MCF 10A (cell line): Measurements from ENCODE around the gene PLEKHA6. TPM values are rescaled to one million over a fixed set of nuclear protein-coding genes. Genes with fewer than 3 reads are reported as not detected.

ENCODE experiments used
- BruUV-seq: library from RNA; stranded (reverse); fragments of 400-500 nt; replicated peaks from 2 replicates; lab custom pipeline; 2021; lab: Mats Ljungman, UMichigan
- CTCF ChIA-PET: fragments of 300-600 bp; sonication (Branson Sonifier 250); formaldehyde crosslinking; extraction: SDS; loops from one replicate; lab custom pipeline; 2021; ENCODE audit warnings: antibody characterized with exemption, inconsistent platforms; lab: Yijun Ruan, JAX
- POLR2A ChIA-PET: fragments of 300-600, 350-650 bp; sonication (Branson Sonifier 250); formaldehyde crosslinking; extraction: SDS; loops from one replicate; lab custom pipeline; 2020; ENCODE audit warnings: antibody characterized with exemption, inconsistent platforms; lab: Yijun Ruan, JAX
- DNase-seq: peaks from one replicate; pipeline ENCODE4 v3.0.0-alpha.2; 2018; ENCODE audit not compliant: unreplicated experiment
- H3K27ac Mint-ChIP-seq: one replicate; pipeline ENCODE4 v1.8.0; 2022; ENCODE audit warnings: mild to moderate bottlenecking, low read depth, mixed read lengths; ENCODE audit not compliant: unreplicated experiment
- H3K27me3 Mint-ChIP-seq: one replicate; pipeline ENCODE4 v1.8.0; 2022; ENCODE audit warnings: mixed read lengths; ENCODE audit not compliant: insufficient read depth, unreplicated experiment
- H3K36me3 Mint-ChIP-seq: one replicate; pipeline ENCODE4 v1.8.0; 2022; ENCODE audit warnings: mild to moderate bottlenecking, moderate library complexity, mixed read lengths; ENCODE audit not compliant: insufficient read depth, unreplicated experiment
- H3K4me1 Mint-ChIP-seq: one replicate; pipeline ENCODE4 v1.8.0; 2022; ENCODE audit warnings: mixed read lengths; ENCODE audit not compliant: insufficient read depth, unreplicated experiment
- H3K4me3 Mint-ChIP-seq: one replicate; pipeline ENCODE4 v1.8.0; 2022; ENCODE audit warnings: mild to moderate bottlenecking, moderate library complexity, mixed read lengths; ENCODE audit not compliant: unreplicated experiment
- H3K9me3 Mint-ChIP-seq: one replicate; pipeline ENCODE4 v1.8.0; 2022; ENCODE audit warnings: mixed read lengths; ENCODE audit not compliant: unreplicated experiment
- intact Hi-C: fragments of 100-400 bp; cut with micrococcal nuclease; formaldehyde crosslinking; loops from 2 replicates; pipeline ENCODE4 v1.14.1; 2022
- total RNA-seq: library from RNA; stranded (reverse); gene quantifications from 2 replicates; pipeline ENCODE4 v1.2.3, GENCODE V29; 2022
- TF ChIP-seq, protein P1 (sequence below): fragments of 200-600 bp; IDR thresholded peaks from one replicate; pipeline ENCODE4 v1.8.0; 2022; ENCODE audit warnings: antibody characterized with exemption, mild to moderate bottlenecking; ENCODE audit not compliant: unreplicated experiment

Gene PLEKHA6
- total RNA-seq, 1 experiment from 2014 or later: 75.9 TPM

DNA sequence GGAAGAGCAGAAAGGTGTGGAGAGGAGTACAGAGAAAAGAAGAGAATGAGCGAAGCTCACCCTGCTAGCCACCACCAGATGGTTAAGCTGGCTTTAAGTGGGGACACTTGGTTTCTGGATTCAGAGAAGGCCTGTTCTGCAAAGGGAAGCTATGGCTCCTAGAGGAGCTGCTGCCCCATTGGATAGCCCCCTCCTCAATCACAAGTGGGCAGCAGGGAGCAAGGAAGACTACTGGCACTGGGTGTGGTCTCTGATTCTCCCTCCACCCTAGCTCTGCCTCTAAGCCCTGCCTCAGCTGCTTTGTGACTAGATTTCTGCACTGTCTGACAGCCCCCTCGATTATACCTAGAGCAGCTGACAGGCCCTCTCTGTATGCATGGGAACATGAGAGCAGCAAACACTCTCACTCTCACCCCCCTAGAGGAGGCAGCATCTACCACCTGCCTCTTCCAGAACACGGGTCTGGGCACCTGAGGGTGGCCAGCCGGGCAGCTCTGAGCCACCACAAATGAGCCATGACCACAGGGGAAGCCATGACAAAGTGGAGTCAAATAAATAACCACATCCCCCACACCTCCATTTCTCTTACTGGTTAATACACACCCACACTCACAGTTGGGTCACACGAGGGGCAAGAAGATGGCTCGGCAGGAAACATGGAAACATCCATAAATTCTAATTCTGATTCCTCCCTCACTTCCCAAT is 13.6 kb downstream of the PLEKHA6 start:
- ChIA-PET CTCF (interaction anchor here (0.6 to 7.1 kb wide), 6 partner anchors 9 to 187 kb away, joined by 3 to 76 read pairs (median 4); no protein-coding TSS in a partner anchor), POLR2A (interaction anchor here (0.7 to 0.9 kb wide), 2 partner anchors 9 to 77 kb away, joined by 4 read pairs; no protein-coding TSS in a partner anchor)
- TF ChIP-seq, protein P1, sequence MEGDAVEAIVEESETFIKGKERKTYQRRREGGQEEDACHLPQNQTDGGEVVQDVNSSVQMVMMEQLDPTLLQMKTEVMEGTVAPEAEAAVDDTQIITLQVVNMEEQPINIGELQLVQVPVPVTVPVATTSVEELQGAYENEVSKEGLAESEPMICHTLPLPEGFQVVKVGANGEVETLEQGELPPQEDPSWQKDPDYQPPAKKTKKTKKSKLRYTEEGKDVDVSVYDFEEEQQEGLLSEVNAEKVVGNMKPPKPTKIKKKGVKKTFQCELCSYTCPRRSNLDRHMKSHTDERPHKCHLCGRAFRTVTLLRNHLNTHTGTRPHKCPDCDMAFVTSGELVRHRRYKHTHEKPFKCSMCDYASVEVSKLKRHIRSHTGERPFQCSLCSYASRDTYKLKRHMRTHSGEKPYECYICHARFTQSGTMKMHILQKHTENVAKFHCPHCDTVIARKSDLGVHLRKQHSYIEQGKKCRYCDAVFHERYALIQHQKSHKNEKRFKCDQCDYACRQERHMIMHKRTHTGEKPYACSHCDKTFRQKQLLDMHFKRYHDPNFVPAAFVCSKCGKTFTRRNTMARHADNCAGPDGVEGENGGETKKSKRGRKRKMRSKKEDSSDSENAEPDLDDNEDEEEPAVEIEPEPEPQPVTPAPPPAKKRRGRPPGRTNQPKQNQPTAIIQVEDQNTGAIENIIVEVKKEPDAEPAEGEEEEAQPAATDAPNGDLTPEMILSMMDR: no peak
- no peak overlapping the region for H3K27ac Mint-ChIP-seq
- H3K27me3 Mint-ChIP-seq: no peaks in the 10 kb centered on the region
- BruUV-seq: no TSS peak
- H3K4me3 Mint-ChIP-seq: no peak overlapping the region
- DNase-seq: no peak
- H3K4me1 Mint-ChIP-seq: peaks cover 12% of the 10 kb centered on the region
- H3K36me3 Mint-ChIP-seq: no peaks in the 10 kb centered on the region
- no peaks in the 10 kb centered on the region for H3K9me3 Mint-ChIP-seq
- intact Hi-C loops: no loop called here

DNA sequence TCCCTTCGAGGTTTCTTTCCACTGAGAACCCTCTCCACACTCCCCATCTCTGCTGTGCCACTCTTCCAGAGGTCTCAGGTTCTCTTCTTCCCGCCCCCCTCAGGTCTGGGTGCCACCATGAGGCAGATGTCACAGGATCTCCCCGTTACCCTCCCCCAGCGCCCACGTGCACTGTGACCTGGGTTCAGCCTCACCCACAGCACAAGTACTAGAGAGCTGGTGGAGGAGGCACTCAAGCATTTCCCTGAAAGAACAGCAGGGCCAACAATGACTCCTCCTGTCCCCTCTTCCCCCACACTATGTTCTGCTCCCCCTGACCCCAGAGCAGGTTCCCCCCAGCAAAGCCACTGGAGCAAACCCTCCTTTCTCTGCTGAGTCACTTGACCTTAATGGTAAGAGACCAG is 14.3 kb downstream of the PLEKHA6 start:
- no peak for DNase-seq
- Mint-ChIP-seq H3K9me3 (no peaks in the 10 kb centered on the region), H3K27ac (no peak overlapping the region), H3K4me1 (peaks cover 12% of the 10 kb centered on the region), H3K36me3 (no peaks in the 10 kb centered on the region), H3K27me3 (no peaks in the 10 kb centered on the region), H3K4me3 (no peak overlapping the region)
- ChIA-PET POLR2A (interaction anchor here (0.7 to 5.3 kb wide), 4 partner anchors 9 to 77 kb away, joined by 4 to 31 read pairs (median 4); no protein-coding TSS in a partner anchor), CTCF (interaction anchor here (0.6 to 7.1 kb wide), 7 partner anchors 9 to 186 kb away, joined by 3 to 76 read pairs (median 4); no protein-coding TSS in a partner anchor)
- TF ChIP-seq, protein P1: no peak
- intact Hi-C loops: no loop called here
- no TSS peak for BruUV-seq

DNA sequence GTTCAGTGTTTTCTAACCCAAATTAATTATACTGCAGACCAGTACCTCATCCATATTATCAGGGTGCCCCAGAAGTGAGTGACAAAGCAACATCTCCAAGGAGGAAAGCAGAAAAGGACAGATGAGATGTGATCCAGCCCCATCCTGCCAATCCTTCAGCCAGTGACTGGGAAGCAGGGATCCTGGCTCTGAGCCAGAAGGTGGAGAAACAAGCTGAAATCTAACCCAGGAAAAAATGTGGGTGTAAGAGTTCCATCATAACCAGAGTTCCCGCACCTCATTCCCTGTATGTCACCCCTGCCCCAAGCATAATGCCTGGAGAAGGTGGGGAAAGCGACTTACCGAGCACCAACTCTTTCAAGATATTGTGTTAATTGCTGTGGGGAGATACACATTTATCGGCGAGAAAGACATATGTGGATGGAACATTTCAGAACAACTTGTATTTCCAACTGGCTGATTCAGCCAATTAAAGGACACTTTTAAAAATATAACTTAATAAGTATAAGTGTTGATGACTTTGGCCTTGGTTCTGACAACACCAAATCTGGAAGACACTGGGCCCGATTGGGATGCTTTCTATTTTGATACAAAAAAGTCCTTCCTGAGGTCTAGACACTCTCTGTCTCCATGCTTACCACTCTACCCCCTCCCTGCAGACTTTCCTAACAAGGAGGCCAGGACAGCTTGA is 14.9 kb downstream of the PLEKHA6 start:
- Mint-ChIP-seq H3K27ac (no peak overlapping the region), H3K4me3 (no peak overlapping the region), H3K9me3 (no peaks in the 10 kb centered on the region), H3K4me1 (peaks cover 12% of the 10 kb centered on the region), H3K27me3 (no peaks in the 10 kb centered on the region), H3K36me3 (no peaks in the 10 kb centered on the region)
- intact Hi-C loops: loop anchor here (5.0 kb wide), 1 partner anchor 58 kb away; no protein-coding TSS in a partner anchor
- DNase-seq: peak; percentile 79
- BruUV-seq: no TSS peak
- TF ChIP-seq, protein P1: no peak
- ChIA-PET POLR2A (interaction anchor here (1.0 to 5.6 kb wide), 7 partner anchors 10 to 57 kb away, joined by 3 to 31 read pairs (median 5); no protein-coding TSS in a partner anchor), CTCF (interaction anchor here (0.7 to 7.1 kb wide), 6 partner anchors 18 to 183 kb away, joined by 4 to 76 read pairs (median 25); no protein-coding TSS in a partner anchor)

DNA sequence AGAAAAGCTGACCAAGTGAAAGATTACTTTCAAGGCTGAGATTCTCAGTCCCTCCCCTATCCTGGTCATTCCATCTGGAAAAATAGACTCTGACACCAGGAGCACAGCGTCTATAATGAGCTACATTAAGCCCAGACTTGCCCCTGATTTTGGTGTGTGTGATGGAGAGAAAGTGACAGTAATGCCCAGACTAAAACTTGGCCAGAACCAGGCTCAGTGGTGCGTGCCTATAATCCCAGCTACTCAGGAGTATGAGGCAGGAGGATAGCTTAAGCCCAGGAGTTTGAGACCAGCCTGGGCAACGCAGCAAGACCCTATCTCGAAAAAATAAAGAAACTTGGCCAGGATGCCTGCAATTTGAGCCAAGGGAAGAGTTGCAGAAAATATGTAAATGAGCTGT is 15.9 kb downstream of the PLEKHA6 start:
- BruUV-seq: no TSS peak
- H3K4me3 Mint-ChIP-seq: no peak overlapping the region
- no peak overlapping the region for H3K27ac Mint-ChIP-seq
- CTCF ChIA-PET: interaction anchor here (0.6 to 7.1 kb wide), 16 partner anchors 11 to 1020 kb away, joined by 3 to 76 read pairs (median 4); no protein-coding TSS in a partner anchor
- H3K9me3 Mint-ChIP-seq: no peaks in the 10 kb centered on the region
- intact Hi-C loops: loop anchor here (5.0 kb wide), 1 partner anchor 57 kb away; no protein-coding TSS in a partner anchor
- DNase-seq: no peak
- TF ChIP-seq, protein P1: no peak
- H3K4me1 Mint-ChIP-seq: peaks cover 12% of the 10 kb centered on the region
- no peaks in the 10 kb centered on the region for H3K36me3 Mint-ChIP-seq
- no peaks in the 10 kb centered on the region for H3K27me3 Mint-ChIP-seq
- POLR2A ChIA-PET: interaction anchor here (0.5 to 5.6 kb wide), 13 partner anchors 9 to 149 kb away, joined by 3 to 31 read pairs (median 3); no protein-coding TSS in a partner anchor
